ENCODE measurements around the gene CYLD.

- TF ChIP-seq CTCF (IDR thresholded peaks at IDR 0.05) (no peak), POLR2A (IDR thresholded peaks at IDR 0.05) (no peak)
Observed at GRCh38 chr16:50697881-50698767, 43.8 kb upstream of the CYLD start.
